Cardiac septum (tissue), 1 donor: ENCODE data around the gene COL4A2. TPM values are rescaled to one million over a fixed set of nuclear protein-coding genes. Genes with fewer than 3 reads are reported as not detected.

Source experiments
- DNase-seq: peaks from one replicate; pipeline ENCODE4 v3.0.0-alpha.2; 2020; ENCODE audit warnings: low spot score
- intact Hi-C: fragments of 100-400 bp; cut with DNase I; formaldehyde crosslinking; loops from one replicate; pipeline ENCODE4 v1.14.0; 2022
- total RNA-seq: library from RNA; stranded (reverse); fragmentation: NEBNext Ultra II Directional; extraction: Animal tissue kit (Norgen Biotek cat#: 25700); gene quantifications from one replicate; pipeline ENCODE4 v1.2.1, GENCODE V29; 2021
- donor health status: DM: no; HTN: no; CAD: no.

COL4A2 gene
- total RNA-seq, 1 donor from 2014 or later, result 165 TPM

DNA sequence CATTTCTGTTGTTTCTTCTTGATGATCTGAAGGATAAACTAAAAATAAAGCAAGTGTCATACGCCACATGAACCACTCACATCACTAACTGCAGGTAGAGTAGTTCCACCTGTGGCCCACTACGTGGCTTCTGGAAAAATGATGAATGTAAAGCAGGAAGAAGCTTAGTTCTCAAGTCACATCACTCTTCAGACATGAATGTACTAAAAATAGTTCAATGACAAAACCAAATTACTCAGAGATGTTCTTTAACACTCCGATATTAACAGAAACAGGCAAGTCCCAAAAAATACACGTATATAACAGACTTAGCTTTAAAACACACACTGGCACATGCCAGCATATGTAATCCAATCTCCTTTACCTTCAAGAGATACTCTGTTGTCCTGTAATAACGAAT is 232.8 kb downstream of the COL4A2 start:
- DNase-seq, result no peak
- intact Hi-C loops, result no loop called here

DNA sequence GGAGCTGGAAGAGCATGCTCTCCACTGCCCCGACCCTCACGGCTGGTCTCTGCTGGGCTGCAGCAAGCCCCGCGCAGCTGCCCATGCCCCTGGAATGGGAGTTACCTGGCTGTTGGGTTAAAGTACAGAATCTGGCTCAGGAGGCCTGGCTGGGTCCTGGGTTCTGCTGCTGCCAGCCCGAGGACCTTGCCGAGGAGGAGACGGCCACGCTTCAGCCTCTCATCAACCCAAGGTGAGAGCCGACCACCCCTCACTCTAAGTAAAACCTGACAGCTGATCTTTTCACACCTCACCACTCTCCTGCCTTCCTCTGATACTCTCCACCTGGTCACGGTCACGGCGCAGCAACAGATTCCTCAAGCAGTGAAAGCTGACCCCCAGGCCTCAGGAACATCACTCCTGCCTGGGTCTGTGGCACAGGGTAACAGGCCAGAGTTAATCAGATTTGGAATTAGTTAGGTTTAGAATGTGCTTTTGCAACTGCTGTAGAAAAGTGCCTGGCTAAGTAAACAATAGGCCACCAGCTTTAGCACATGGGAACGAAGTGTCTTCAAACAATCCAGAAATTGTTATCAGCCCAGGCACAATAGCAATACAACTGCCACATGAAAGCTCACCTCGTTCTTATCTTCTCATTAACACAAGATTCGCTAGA is 233.9 kb downstream of the COL4A2 start:
- intact Hi-C loops, result no loop called here
- no peak for DNase-seq

DNA sequence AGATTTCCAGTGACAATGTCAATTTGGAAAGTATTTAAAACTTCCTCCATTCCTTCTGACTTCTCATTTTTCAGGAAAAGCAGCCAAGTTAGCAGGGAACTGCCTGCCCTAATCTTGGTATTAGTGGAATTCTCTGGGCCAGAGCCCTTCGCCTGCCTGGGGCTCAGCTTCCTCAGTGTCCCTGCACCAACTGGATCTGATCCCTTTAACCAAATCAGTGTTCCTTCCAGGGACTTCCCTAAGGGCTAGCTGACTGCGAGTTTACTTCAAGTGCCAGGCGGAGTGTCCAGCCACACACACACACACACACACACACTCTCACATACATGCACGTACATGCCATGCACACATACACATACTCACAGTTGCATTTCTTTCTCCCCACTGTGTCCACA is 234.4 kb downstream of the COL4A2 start:
- DNase-seq, result no peak
- intact Hi-C loops, result no loop called here

DNA sequence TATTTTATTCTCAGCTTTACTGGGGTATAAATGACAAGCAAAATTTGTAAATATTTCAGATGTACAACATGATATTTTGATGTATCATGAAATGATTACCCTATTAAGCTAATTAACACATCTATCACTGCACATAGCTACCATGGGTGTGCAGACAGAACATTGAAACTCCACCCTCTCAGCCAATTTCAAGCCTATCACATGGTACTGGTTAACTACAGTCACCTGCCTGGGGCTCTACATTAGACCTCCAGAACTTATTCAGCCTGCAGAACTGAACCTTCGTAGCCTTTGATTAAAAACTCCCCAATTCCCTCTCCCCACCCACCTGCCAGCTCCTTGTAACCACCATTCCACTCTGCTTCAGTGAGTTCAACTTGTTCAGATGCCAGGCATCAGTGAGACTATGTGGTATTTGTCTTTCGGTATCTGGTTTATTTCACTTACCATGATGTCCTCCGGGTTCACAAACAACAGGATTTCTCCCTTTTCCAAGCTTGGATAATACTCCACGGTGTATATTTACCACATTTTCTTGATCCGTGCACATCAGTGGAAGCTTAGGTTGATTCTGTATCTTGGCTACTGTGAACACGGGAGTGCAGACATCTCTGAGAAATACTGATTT is 235.2 kb downstream of the COL4A2 start:
- DNase-seq, result no peak
- intact Hi-C loops, result no loop called here

DNA sequence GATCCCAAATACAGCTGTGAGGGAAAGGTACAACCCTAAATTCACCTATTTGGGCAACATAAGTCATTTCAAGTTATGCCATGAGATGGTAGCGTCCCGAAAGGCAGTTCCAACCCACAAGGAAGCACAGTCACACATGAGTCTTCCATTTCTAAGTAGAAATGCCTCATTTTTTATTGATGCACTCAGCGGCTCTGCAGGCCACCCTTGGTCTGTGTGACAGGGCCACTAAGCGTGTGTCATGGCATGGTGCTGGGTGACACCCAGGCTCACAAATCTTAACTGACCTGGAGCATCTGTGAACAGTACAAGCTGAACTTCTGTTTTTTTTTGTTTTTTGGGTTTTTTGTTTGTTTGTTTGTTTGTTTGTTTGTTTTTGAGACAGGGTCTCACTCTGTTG is 239.3 kb downstream of the COL4A2 start:
- intact Hi-C loops, result no loop called here
- DNase-seq, result no peak

DNA sequence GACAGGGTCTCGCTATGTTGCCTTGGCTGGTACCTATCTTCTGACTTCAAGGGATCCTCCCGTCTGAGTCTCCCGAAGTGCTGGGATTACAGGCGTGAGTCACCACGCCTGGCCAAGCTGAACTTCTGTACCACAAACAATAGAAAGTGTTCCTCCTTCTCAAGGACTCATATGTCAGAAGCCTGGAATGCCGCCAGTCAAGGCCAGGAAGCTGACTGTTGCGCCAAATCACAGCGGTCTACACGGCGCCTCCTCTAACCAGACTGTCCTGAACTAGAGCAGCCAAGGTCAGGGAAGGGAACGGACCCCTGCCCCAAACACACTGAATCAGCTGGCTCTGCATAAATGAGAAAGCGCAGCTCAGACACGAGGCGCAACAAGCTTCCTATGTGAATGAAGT is 239.8 kb downstream of the COL4A2 start:
- DNase-seq, result peak; percentile 91
- intact Hi-C loops, result no loop called here

DNA sequence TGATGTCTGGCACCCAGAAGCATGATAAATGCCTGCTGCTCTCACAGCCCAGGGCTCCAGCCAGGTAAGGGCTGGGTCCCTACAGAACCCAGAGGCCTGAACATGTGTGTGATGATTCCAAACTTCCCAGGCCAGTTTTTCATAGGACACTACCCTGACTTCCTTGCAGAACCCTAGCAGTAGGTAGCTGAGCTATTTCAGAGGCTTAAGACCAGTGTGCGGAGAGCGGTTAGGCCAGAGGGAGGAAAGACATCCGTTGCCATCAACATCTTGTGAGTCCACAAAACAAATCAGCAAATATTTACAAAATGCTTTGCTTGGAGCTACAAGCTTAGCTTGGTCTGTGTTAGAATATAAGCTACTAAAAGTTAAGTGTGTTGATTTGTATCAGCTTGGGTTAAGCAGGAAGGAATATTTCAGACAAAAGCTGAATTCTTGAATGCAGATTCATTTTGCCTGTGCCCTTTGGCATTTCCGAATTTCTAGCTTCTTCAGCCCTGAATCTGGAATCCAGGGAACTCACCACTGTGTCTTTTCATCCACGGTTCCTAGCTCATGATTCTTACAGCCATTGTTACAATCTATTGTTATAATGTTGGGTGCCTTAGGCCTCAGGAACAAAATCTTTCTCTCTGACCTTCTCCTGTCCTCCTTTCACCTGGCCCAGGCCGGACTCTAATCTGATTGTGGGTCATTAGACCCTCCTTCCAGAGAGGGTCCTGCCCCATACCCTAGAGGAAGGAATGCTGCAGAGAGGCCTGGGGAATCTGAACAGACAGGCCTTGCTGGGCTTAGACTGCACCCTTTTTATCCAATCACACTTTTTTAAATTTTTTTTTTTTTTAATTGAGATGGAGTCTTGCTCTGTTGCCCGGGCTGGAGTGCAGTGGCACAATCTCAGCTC is 242.1 kb downstream of the COL4A2 start:
- intact Hi-C loops, result no loop called here
- DNase-seq, result no peak

DNA sequence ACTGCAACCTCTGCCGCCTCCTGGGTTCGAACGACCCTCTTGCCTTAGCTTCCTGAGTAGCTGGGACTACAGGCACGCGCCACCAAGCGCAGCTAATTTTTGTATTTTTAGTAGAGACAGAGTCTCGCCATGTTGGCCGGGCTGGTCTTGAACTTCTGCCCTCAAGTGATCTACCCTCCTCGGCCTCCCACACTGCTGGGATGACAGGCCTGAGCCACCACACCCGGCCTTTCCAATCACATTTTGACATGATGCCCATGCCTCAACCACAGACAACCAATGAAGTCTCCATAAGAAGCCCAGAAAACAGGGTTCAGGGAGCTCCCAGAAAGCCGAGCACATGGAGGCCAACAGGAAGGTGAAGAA is 242.7 kb downstream of the COL4A2 start:
- no peak for DNase-seq

DNA sequence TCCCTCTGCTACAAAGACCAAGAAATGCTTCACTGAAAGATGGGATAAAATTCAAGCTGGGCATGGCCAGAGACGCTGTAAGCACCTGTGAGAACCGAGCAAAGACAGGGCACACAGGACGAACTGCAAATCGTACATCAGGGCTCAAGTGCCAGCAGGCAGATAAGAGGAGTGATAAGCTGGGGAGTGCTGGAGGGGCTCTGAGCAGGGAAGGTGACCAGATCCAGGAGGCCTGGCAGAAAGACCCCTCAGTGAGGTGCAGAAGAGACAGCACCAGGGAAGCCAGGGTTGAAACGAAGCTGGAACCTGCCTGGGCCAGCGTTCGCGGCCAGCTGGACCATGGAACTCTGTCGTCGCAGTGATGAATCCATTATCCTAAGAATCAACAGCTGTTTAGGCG is 244.2 kb downstream of the COL4A2 start:
- DNase-seq, result no peak
- intact Hi-C loops, result no loop called here

More for the DNA sequence above, 242.7 kb downstream of the COL4A2 start:
- intact Hi-C loops, result no loop called here

DNA sequence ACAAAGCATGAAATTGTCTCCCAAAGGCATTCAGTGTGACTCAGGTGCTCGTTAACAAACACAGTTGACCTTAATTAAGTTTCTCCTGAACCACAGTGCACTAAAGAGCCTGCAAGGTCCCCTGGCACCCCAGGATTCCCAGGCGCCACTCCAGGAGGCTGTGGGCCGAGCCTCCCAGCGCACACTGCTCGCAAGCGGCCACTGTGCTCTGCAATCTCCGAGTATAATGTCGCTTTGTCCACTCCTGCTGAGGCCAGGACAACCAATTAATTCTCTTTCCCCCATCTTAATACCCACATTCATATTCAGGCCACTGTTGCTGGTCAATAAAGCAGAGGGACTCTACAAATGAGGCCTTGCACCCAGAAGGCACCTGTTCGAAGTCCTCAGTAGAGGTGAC is 245.7 kb downstream of the COL4A2 start:
- DNase-seq, result no peak
- intact Hi-C loops, result no loop called here

DNA sequence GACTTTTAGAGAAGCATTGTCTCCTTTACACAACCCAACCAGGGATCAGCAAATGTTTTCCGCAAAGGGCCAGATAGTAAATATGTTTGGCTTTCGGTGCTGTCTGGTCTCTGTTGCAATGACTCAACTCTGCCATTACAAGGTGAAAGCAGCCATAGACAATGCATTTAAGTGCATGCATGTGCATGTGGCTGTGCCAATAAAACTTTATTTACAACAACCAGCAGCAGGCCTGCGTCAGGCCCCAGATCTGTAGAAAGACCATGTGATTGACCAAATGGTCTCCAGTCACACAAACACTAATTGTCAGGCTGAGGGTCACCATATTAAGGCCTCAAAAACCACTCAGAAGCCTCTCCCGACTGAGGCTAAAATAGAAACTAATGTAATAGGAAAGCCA is 246.3 kb downstream of the COL4A2 start:
- DNase-seq, result no peak
- intact Hi-C loops, result no loop called here

DNA sequence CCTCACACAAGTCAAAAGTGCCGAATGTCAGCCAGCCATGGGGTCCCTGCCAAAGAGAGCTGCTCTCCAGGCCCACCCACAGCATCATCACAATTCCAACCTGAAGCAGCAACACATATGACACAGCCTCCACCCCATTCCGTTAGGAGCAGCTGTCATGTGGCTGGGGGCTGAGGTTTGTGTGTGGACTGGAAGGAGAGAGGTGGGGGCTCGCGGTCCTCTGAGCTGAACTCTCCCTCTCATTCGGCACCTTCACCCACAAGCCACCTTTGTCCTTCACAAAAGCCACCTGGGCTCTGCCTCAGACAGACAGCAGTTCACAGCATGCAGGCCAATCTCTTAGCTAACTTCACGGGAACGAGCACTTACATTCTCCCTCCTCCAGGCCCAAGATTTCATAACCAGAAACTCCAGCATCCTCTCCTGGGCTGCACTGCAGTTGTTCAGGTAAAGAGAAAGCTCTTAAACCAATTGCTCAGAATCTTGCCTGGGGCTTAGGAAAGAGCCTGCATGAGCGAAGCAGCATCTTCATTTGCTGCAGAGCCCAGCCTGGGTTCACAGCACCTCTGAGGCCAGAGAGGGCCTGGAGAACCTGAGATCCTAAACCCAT is 247.2 kb downstream of the COL4A2 start:
- no peak for DNase-seq
- intact Hi-C loops, result no loop called here

DNA sequence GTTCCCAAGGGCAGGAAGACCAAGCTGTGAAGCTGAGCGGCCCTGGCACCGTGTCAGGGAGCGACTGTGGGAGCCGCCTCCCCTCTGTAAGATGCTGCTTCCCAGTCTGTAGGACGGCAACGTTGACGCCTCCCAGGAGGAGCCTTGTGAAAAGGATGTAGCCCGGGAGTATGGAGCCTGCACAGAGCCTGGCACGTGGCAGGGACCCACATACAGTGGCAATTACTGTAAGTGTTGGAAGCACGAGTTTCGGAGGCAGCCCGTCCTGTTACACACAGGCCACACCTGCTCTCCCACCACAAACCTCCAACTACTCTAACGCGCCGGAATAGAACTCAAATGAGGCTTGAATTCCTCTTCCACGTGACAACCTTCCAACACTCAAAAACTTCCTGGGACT is 247.9 kb downstream of the COL4A2 start:
- intact Hi-C loops, result no loop called here
- DNase-seq, result no peak

DNA sequence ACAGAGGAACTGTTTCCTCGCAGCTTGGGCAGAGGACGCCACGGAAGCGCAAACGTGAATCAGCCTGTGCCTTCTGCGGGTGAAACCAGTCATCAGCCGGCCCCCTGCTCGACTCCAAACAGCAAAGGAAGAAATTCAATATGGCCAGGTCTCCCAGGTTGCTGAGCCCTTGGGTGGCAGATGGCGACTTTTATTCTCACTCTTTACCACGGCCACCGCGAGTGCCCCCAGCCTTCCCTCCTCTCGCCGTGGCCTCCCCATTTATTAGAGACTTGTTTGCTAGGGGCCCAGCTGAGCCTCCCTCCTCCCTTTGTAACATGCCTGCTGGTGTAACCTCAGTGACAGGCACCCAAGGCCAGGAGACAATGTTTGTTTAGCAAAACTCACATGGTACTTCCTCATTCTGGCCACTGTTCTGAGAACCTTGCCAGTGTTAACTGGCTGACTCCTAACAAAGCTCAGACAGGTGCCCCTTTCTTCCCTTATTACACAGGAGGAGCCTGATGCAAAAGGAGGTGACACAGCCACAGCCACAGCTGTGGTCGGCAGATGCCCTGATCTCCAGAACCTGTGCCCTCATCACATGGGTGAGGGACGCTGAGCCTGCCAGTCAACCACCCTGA is 248.6 kb downstream of the COL4A2 start:
- intact Hi-C loops, result no loop called here
- DNase-seq, result no peak

DNA sequence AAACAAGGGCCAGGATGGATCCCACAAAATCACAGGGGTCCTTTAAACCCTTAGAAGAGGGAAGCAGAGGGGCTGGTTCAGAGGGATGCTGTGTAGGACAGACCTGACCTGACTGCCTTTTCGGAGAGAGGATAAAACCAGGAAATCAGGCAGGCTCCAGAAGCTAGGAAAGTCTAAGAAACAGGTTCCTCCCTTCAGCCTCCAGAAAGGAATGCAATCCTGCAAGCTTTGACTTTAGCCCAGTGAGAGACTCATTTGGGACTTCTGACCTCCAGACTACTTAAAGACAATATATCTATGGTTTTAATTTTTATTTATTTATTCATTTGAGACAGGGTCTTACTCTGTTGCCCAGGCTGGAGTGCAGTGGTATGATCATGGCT is 249.1 kb downstream of the COL4A2 start:
- DNase-seq, result no peak
- intact Hi-C loops, result no loop called here

DNA sequence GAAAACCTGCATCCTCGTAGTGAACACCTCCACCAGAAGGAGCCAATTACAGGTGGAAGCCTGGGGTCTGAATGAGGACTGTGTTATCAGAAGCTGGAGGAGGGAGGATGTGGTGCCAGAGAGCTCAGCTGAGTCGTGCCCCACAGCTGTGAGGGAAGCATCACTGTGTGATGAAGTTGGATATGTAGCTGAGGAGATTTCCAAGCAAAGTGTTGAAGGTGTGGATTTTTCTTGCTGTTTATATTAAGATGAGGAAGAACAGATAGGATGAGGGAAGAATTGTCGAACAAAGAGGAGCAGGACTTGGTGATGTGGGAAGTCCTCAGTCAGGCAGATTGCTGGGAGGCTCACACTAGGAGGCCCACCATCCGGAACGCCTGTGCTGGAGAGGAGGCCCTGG is 250.0 kb downstream of the COL4A2 start:
- no peak for DNase-seq
- intact Hi-C loops, result no loop called here

DNA sequence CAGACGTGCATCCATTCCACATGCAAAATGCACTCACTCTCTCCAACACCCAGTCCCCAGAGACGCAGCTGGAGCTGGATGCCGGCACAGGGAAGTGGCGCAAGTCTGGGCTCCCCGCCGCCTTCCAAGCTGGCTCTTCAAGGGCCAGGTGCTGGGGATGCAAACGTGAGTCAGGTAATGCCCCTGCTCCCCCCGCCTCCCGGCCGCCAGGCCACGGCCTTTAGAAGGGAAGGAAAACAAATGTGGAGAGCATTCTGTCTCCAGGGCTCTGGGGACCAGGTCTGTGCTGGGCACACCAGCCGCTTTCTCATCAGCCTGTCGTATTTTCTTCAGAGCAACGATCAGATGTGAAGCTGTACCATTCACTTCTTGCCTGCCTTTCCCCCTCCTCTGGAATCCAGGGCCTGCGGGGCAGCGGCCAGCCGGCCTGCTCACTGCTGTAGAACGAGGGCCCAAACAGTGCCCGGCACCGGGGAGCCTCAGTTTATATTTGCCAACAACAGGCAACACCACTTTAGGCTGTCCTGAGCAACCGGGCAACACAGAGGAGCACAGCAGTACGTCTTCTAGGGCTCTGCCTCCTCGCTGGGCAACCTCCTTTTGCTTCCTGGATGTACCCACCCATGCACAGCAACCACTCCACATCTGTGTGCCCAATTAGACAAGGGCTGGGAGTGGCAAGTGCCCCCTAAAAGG is 250.7 kb downstream of the COL4A2 start:
- intact Hi-C loops, result loop anchor here (2.0 kb wide), 1 partner anchor 101 kb away; no protein-coding TSS in a partner anchor
- no peak for DNase-seq

DNA sequence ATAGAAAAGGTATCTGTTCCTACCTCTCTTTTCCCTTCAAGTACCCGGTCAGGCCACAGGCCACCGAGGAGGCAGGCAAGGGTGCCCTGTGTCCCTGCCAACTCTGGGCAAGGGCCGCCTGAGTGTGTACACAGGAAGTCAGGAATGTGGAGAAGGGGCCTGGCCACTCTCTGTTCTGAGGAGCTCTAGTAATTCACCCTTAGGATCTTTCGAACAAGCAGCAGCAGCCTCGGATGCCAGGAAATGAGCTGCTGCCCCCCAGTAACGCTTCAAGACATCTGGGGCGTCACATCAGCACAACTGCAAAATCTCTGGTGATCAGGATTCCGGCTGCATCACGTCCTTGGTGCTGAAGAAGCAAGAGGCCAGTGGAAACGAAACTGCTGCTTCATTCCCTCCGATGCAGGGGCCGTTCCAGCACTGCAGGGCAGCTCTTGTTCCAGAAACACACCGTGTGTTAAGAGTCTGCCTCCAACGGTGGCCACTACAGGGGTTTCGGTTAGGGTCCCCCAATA is 252.4 kb downstream of the COL4A2 start:
- intact Hi-C loops, result loop anchor here (2.0 kb wide), 1 partner anchor 103 kb away; no protein-coding TSS in a partner anchor
- no peak for DNase-seq

DNA sequence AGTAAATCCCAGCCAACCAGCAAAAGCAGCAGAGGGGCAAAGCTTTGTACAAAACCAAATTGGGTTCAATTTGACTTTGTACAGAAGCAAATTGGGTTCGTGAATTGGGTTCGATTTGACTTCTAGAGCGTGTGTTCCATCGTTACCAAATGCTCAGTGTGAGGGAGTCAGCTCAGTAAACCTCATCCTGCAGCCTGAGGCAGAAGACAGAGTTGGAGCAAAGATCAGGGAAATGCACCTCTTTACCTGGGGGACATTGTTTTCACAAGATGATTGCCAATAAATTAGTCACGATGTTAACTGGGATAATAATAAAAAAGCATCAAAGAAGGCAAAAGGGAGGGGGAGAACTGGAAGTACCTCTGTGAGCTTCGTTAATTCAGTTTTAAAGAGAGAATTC is 252.9 kb downstream of the COL4A2 start:
- intact Hi-C loops, result loop anchor here (2.0 to 10.0 kb wide), 3 partner anchors 53 to 335 kb away; no protein-coding TSS in a partner anchor

More for the DNA sequence above, 252.9 kb downstream of the COL4A2 start:
- DNase-seq, result no peak
